Loucy (cell line): ENCODE data around the gene SLC6A6.

Source experiments
- EZH2phosphoT487 ChIP-seq: fragments of 200-600 bp; IDR thresholded peaks from 2 replicates; pipeline ENCODE4 v1.6.1; 2018; ENCODE audit warnings: antibody characterized with exemption, mild to moderate bottlenecking, moderate library complexity, borderline replicate concordance
- TF ChIP-seq, protein P1 (sequence below): fragments of 200-600 bp; sonication (generic); conservative IDR thresholded peaks from 2 replicates; pipeline ENCODE4 v1.5.1; 2014; ENCODE audit warnings: mild to moderate bottlenecking, antibody characterized with exemption, low read length

DNA sequence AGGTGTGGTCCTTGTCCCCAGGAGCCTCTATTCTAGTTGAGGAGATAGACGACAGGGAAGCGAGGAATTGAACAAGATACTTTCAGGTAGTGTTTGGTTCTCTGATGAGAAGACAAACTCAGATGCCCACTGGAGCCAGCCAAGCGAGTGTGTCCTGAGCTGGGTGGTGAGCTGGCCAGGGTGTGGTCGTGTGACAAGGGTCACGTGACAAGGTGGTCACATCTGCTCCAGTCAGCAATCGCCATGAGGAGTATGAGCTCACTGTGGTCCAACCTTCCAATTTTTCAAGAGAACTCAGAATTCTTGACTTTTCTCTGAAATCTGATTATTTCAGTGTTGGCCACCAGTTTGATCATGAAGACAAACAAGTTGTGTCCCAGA, 39.5 kb downstream of the SLC6A6 start:
- TF ChIP-seq, protein P1, sequence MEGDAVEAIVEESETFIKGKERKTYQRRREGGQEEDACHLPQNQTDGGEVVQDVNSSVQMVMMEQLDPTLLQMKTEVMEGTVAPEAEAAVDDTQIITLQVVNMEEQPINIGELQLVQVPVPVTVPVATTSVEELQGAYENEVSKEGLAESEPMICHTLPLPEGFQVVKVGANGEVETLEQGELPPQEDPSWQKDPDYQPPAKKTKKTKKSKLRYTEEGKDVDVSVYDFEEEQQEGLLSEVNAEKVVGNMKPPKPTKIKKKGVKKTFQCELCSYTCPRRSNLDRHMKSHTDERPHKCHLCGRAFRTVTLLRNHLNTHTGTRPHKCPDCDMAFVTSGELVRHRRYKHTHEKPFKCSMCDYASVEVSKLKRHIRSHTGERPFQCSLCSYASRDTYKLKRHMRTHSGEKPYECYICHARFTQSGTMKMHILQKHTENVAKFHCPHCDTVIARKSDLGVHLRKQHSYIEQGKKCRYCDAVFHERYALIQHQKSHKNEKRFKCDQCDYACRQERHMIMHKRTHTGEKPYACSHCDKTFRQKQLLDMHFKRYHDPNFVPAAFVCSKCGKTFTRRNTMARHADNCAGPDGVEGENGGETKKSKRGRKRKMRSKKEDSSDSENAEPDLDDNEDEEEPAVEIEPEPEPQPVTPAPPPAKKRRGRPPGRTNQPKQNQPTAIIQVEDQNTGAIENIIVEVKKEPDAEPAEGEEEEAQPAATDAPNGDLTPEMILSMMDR, result no peak
- no peak for TF ChIP-seq EZH2phosphoT487
